SU-DHL-6 (cell line): ENCODE data around the gene IL36A.

ENCODE experiments used
- CTCF ChIP-seq: fragments of 200-600 bp; sonication (generic); IDR thresholded peaks from one replicate; pipeline ENCODE4 v1.5.1; 2017; ENCODE audit warnings: antibody characterized with exemption, mild to moderate bottlenecking, low read length, moderate library complexity; ENCODE audit not compliant: insufficient read depth, poor library complexity, severe bottlenecking
- EZH2phosphoT487 ChIP-seq: fragments of 200-600 bp; sonication (generic), shearing (Covaris generic); conservative IDR thresholded peaks from 2 replicates; pipeline ENCODE4 v1.6.1; 2018; ENCODE audit warnings: mild to moderate bottlenecking, antibody characterized with exemption, low read length, moderate library complexity, mixed read lengths

DNA sequence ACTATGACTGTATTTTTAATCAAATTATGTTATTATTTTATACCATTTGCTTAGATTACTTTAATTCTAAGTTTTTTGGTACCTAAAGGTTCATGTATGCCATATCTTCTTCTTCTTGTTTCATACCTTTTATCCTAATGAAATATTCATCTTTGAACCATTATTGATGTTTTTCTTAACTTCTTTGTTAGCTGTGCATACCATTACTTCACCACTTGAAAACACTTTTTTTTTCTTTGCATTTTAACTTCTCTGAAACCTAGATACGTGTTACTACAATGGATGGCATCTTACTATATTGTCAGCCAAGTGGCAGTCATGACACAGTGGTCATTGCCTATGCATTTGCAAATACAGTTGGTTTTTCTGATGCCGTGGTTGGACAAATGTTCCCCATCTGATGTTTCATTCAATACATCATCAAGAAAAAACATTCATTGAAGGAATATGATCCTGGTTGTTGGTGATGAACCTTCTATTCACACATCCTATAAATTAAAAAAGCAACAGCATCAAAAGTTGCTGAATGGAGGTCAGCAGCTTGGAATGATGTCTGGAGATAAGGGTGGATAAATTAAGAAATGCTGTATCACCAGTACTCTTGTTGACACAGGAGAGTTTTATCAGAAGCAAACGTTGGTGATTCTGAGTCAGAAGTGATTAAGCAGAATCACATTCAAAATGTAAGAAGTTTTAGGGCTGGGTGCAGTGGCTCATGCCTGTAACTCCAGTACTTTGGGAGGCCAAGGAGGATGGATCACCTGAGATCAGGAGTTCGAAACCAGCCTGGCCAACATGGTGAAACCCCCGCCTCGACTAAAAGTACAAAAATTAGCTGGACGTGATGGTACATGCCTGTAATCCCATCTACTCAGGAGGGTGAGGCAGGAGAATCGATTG is 7.4 kb downstream of the IL36A start:
- no peak for TF ChIP-seq CTCF
- TF ChIP-seq EZH2phosphoT487 = no peak
